Stimulated activated CD4-positive, alpha-beta T cell treated with anti-CD3 and anti-CD28 coated beads, Interleukin-12 subunit alpha, Interleukin-12 subunit beta, amount 100 ng/mL, for 48 hours (primary cell): Measurements from ENCODE around the gene SIRPA.

Experiments used
- DNase-seq, 3 donors: peaks; one replicate each; pipeline ENCODE4 v3.0.0-alpha.2; 2020; ENCODE audit warnings: low read depth in 2 of 3, low spot score in 1 of 3

The SIRPA gene

DNA sequence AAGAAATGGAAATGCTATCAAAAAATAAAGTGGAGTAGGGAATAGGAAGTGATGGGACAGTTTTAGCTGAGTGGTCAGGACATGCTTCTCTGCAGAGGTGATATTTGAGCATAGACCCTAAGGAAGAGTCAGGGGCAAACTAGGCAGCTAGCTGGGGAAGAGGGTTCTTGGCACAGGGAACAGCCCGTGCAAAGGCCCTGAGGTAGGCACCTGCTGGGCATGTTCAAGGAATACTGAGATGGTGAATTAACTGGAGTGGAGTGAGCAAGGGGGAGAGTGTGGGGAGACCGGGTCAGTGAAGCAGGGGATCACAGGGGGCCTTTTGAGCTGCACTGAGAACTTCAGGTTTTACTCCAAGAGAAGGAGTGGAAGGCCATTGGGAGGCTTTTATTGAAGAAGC lies 7.5 kb upstream of the SIRPA start:
- no peak for DNase-seq

DNA sequence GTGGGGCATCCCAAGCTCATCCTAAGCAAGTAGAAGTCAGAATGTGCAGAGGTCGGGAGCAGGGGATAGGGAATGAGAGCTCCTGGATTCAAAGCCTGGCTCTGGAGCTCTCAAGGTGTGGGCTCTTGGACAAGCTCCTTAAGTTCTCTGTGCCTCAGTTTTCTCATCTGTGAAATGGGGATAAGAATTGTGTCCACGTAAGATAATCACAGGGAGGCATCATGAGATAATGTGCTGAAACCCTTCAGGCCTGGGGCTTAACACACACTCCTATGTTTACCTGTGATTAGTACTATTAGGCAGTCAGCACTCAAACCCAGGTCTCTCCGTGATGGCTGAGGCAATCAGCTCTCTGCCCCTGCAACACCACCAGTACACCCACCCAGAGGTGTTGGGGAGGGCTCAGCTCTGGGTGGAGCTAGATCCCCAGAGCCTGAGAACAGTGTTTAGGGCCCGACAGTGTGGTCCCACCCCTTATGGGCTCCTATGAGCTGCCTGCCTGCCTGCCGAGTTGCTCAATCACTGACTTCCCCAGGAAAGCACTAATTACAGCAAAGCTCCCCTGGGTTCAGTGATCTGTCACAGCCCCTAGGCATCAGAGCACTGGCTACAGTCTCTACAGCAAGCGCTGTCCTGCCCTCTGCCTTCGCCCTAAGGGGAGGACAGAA lies 6.3 kb upstream of the SIRPA start:
- no peak for DNase-seq

DNA sequence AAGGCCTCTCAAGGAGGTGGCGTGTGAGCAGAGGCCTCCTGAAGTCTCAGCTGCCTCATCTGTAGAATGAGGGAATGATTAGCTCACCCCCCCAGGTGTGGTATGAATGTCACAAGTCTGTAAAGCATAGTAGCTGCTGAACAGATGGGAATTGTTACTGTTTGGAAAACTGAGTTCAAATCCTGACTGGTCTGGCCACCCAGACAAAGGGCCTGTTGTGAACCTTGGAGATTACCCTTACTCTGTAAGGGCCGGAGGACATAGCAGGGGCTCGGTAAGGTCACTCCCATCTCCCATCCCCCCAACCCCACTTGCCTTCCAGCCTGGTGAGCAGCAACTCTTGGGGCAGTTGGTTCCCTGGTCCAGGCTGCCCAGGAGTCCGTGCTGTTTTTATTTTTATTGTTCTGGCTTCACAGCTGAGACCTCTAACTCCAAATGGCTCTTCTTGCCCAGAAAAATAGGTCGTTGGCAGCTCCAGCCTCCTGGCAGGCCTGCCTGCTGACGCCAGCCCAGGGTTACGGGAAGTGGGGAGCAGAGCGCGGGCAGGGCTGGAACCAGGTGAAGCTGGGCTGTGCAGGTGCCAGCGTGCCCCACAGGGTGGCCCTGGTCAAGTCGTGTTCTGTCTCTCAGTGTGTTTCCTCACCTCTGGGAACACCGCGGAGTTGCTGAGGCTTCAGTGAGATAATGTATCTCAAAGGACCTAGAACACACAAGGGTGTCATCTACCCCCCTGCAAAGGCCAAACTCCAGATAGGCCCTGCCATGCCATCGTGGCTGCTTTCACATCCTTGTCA lies 4.5 kb upstream of the SIRPA start:
- no peak for DNase-seq

DNA sequence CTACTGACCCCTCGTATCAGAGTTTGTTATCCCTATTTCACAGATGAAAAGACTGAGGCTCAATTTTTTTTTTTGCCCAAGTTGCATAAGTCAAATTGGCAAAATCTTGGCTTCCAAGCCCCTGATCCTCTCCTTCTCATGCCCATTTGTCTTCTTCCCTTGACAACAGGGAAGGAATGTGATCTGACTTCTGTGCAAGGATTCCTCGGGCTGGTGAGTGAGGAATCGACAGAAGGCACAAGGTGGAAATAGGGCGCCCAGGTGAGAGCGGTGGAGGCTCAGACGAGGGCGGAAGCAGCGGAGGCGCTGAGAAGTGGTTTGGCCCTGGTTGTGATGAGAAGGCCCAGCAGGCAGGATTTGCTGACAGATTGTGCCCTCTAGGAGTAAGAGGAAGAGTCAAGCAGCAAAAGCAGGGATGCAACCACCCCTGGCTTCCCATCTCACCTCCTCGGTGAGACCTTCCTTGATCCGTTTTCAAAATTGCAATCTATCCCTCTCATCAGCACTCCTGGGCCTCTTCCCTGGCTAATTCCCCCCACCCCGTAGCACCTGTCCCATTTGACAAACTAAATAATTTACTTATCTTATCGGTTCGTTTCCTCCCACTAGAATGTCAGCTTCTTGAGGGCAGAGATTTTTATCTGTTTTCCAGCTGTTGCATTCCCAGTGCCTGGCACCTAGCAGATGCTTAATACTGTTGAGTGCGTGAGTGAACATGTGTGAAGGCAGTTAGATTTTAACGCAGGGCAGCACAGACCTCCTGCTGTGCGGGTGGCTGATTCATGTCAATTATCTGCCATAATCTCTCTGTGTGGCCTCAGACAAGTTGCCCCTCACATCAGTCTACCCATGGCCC lies 3.7 kb upstream of the SIRPA start:
- no peak for DNase-seq

DNA sequence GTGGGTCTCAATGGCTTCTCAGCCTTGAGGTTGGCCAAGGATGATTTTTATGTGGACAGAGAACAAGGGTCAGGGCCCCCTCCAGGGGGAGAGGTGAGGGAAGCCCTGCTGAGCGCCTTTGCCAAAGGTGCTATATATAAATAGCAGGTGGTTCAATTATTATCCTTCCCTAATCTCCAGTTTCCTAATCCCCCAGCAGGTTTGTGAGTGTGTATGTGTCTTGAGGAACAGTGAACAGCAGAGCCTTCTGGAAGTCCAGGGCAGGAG lies 3.2 kb upstream of the SIRPA start:
- no peak for DNase-seq

DNA sequence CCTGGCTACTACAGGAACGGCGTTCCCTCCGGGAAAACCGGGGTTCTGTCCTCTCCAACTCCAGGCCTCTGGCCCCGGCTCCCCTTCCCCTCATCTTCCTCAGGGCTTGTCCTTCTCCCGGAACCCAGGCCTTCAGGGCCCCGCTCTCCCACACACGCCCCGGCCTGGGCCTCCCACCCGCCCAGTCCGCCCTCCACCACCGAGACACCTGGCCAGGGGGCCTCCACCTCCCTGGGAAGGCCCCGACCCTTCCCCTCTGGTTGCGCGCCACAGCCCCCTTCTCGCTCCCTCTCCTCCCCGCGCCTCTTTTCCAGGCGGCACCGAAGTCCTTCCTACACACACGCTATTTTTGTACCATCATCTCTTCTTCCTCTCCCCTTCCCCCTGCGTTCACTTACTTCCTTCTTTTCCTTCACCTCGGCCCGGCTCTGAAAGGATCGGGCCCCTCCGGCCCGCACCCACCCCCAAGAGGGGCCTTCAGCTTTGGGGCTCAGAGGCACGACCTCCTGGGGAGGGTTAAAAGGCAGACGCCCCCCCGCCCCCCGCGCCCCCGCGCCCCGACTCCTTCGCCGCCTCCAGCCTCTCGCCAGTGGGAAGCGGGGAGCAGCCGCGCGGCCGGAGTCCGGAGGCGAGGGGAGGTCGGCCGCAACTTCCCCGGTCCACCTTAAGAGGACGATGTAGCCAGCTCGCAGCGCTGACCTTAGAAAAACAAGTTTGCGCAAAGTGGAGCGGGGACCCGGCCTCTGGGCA lies 1.3 kb upstream of the SIRPA start:
- no peak for DNase-seq

DNA sequence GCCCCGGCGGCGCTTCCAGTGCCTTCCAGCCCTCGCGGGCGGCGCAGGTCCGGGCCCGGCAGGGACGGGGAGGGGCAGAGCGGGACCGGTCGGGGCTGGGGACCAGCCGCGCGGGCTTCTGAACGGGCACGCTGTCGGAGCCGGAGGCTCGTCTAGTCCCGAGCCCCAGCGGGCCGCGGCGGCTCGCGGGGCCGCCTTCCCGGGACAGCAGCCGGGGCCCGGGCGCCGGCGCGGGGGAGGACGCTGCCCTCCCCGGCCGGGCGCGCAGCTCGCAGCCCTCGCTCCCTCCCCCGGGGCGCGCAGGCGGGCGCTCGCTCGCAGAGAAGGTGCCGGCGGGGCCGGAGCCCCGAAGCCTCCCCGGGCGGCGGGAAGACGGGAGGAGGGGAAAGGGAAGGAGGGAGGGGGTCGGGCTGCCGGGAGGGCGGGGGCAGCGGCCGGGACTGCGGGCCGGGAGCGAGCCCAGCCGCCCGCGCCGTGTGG lies 696 bp upstream of the SIRPA start:
- DNase-seq: no peak

DNA sequence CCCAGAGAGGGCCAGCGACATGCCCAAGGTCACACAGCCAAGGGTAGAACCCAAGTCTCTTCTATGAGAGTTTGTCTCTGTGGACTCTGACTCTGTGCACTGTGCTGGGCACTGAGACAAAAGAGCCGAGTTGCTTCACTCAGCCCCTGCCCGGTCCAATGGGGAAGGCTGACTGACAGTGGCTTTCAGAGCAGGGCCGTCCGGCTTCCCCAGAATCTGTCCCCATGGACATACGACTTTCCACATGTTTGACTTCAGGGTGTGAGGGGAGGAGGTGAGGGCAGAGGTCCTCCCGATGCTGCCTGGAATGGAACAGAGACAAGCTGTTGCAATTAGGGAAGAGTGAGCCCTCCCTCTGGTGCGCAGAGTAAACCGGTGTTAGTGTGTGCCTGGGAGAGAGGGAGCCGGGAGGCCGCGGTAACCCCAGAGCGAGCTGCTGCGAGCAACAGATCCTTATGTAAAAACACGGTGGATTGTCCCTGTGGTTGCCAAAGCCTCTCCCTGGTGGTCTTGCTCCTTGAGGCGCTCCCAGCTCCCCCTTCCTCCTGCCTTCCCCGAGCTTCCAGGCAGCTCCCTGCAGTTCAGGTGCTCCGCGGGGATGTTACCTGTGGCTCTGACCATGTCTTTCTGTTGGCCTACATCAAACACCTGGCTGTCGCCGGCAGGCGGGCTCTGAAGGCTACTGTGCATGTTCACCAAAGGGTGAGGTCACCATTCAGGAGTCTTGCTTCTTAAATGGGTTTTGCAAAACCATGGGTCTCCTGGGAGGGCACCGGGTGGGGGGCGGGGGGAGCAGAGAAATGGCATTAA lies 672 bp downstream of the SIRPA start:
- no peak for DNase-seq

DNA sequence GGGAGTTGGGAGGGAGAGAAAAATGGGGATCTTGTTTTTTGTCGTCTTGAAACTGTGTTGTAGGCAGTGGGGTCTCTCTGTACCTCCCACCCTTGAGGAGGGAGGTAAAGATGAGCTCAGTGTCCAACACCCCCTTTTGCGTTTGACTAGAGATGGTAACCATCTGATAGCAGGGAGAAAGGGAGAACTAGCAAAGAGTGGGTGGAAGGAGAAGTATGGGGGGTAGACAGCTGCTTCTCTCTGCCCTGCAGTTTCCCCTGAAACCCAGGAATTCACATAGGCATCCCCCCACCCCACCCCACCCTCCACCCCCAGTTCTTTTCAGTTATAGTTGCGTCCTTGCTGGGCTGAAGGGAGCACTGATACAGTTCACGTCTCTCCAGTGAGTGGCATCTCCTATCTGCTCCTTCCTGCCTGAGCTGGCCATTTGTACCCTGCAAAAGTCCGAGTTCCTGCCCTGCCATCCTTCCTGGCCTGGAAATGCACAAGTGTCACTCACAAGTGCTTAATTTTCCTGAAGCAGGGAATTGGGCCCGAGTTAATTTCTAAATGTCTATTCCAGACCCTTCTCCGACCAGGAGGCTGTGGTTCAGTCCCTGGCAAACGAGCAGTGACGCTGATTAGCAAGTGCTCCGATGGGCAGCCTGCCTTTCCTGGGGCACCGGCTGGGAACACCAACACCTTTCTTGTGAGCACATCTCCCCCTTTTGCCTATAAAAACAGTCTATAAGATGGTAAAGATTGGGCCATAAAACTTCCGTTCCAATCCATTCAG lies 1.5 kb downstream of the SIRPA start:
- DNase-seq: no peak

DNA sequence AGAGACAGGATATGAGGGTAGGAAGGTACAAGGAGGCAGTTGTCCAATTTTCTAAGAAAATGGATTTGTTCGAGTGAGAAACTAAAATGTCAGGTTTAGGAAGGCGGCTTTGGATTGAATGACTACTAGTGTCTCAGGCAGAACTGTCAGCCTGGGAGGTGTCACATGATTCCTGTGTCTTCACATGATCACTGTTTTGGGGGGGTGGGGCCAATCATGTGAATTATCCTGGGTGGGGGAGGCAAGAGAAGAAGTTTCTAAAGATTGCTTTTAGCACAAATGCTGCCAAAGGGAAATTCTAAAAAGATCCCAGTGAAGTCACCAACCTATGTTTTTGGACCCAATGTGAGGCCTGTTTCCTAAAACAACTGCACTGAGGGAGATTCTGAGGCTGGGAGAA lies 2.3 kb downstream of the SIRPA start:
- DNase-seq: no peak

DNA sequence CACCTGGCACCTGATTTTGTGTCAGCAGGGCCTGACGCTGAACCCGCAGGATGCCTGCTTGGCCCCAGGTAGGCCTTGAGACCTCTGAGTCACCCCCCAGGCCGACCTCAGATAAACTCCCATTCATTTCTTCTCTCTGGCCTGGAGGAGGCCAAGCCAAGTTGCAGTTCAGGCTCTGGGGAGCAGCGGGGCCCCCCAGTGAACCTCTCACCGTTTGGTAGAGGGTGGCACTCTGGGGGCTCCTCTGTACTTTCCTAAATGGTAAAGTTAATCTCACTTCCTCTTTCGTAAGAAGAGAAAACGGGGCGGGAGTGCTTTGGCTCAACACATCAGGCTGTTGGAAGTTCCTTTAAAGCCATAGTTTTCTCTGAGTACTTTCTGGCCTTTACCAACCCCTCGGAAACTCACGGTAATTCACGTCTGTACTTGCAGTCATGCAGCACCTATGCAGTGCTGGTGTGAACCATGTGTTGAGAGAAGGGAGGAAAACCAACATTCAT lies 2.8 kb downstream of the SIRPA start:
- no peak for DNase-seq

DNA sequence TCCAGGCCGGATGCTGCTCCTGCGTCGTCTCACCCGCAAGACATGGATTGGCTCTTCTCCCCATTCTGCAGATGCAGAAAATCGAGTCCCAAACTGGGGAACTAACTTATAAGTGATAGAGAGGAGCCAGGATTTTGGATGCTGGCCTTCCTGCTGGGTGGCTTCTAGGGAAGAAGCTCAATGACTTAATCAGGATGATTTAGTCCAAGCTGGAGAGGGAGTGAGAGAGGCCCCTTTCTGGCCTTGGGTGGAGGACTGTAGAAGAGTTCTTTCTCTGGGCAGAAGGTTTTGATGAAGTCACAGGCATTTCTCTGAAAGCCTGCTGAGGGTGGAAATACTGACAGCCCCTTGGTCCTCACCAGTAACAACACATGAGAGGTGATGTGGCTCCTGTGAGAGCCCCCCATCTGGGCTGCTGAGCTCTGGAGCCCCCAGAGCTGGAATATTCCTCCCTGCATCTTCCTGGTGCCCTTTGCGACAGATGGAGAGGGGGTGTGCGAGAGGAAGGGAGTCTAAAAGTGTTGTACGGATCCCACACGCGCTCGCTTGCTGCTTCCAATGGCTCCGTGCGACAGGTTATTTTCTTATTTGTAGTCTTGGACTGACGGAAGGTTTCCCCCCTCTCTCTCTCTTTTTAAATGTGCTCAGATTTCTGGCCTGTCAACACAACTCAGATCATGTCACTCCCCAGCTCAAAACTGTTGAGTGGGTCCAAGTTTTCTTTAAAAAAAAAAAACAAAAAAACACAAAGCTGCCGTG lies 3.5 kb downstream of the SIRPA start:
- DNase-seq: no peak

DNA sequence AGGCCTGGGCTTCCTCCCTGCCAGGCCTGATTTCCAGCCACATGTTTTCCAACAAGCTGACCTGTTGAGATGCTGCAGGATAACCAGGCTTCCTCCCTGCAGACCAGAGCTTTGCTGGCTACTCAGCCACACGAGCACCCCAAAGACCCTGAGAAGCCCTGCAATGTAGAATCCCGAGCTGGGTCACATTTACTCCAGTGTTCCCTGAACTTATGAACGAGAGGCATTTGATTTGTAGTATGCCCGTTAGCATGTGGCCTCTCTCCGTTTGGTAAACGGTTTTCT lies 4.0 kb downstream of the SIRPA start:
- no peak for DNase-seq

DNA sequence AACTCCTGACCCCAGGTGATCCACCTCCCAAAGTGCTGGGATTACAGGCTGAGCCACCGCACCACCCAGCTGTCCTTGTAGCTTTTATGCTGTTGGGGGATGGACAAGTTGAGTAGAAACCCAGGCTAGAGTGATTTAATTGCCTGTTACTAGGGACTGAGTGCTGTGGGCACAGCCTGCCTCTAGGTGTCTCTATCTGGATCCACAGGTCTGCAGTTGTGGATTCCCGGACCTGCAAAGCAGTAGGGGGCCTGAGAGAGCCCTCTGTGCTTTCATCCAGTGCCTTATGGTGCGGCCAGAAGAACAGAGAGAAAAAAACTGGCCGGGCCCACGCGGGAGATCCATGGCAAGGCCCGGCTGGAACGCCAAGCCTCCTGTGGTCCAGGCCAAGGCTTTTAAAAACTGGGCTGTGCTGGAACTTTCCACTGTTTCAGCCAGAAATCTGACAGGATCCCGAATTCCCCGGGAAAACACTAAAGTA lies 5.2 kb downstream of the SIRPA start:
- no peak for DNase-seq

DNA sequence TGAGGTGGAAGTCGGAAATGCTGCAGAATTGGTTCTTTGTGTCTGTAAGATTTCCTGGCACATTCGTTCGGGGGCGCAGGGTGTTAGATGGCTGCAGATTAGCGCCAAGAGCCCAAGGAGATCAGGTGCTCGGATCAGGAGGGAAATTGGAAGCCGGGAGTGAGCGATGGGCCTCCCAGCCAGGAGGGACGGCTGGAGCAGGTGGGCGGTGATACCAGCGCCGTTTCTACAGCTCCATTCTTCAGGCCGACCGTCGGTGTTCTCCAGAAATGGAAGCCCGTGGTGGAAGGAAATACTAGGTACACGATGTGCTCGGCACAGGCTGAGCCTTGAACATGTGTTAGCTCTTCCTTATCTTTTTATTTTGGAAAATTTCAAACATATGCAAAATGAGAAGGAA lies 6.5 kb downstream of the SIRPA start:
- DNase-seq: no peak

DNA sequence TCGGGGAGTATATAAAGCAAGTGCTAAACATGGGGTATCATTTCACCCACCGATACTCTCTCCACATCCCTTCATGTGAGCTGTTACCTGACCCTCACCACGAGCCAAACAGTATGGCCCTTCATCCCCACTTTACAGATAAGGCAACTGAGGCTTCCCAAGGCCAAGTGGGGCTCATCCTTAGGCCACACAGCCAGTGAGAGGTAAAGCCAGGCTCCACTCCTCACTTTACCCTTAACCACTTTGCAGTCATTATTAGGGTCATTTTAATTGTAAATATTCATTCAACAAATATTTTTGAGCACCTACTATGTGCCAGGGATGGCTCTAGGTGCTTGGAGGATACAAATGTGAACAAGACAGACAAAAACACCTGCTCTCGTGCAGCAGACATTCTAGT lies 7.0 kb downstream of the SIRPA start:
- DNase-seq: no peak

DNA sequence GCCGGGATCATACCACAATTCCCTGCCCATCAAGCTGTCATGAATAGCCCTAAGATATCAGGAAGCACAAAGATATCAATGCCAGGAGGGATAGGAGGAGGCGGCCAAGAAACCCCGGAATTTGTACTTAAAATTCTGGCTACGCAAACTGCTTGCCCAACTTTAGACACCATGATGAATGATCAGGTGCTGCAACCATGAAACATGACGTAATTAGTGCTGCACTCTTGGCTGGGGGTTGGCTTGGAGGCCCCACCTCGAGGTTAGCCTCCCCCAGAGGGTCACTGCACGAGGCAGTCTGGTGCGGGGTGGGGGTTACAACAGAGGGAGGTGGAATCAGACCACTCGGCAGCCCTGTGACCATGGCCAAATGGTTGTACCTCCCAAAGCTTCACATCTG lies 8.9 kb downstream of the SIRPA start:
- DNase-seq: no peak

DNA sequence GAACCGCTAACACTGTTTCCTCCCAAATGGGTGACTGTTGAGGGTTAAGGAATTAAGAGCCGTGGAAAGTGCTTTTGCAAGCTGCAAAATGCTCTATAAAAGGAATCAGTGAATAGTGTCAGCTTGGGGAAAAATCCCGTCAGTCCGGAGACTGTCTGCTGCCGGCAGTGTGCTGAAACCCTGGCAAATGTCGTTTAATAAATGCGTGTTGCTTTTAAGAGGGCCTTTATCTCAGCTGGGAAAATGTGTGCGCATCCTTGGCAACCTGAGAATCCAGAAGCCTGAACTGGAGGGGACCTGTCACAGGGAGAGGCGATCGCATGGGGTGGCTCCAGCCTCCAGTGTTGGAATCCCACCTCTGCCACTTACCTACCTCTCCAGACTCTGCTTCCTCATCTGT lies 9.8 kb downstream of the SIRPA start:
- DNase-seq: no peak

DNA sequence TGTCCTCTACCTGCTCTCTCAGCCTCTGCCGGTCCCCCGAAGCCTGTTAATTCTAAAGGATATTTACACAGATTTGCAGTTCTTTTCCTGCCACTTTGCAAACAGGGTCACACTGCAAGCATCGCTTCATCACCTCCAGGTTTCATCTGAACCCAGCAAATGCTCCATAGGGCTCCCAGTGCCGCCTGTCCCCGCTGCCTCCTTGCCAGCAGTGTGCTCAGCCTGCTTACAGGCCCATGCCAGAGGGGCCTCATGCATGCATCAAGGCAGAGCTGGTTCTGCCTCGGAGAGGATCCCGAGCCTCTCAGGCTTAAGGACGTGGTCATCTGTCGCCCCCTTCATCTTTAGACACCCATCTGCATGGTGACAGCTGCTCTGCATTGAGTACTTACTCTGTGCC lies 10.5 kb downstream of the SIRPA start:
- DNase-seq: no peak
